PC-3 (cell line): Measurements from ENCODE around the gene LAMTOR3. TPM values are rescaled to one million over a fixed set of nuclear protein-coding genes. Genes with fewer than 3 reads are reported as not detected.

Experiments
- ATAC-seq: fragments of 200-7000 bp; cut with Tn5 transposase; 2 replicates; pipeline ENCODE4 v1.9.1; 2020; ENCODE audit warnings: mild to moderate bottlenecking, moderate library complexity
- Bru-seq: library from RNA; stranded (reverse); fragments of 400-500 nt; gene quantifications from one replicate; lab custom pipeline; 2021; lab: Mats Ljungman, UMichigan
- BruChase-seq, 2 experiments: library from RNA; stranded (reverse); fragments of 400-500 nt; gene quantifications; one replicate each; lab custom pipeline; 2021; lab: Mats Ljungman, UMichigan
- BruUV-seq: library from RNA; stranded (reverse); fragments of 400-500 nt; replicated peaks from 2 replicates; lab custom pipeline; 2021; lab: Mats Ljungman, UMichigan
- CTCF ChIA-PET: fragments of 300-600 bp; sonication (Branson Sonifier 250); formaldehyde crosslinking; loops from one replicate; lab custom pipeline; 2022; ENCODE audit warnings: antibody characterized with exemption; lab: Charles Lee
- POLR2A ChIA-PET: fragments of 300-600 bp; sonication (Branson Sonifier 250); formaldehyde crosslinking; loops from one replicate; lab custom pipeline; 2022; ENCODE audit warnings: antibody characterized with exemption; ENCODE audit not compliant: unreplicated experiment; lab: Charles Lee
- DNase-seq: peaks from one replicate; pipeline ENCODE4 v3.0.0-alpha.2; 2015
- H2AFZ ChIP-seq: fragments of 300-600 bp; sonication (generic); 2 replicates; pipeline ENCODE4 v1.6.0; 2016; ENCODE audit warnings: antibody characterized with exemption, low read length
- H3F3A ChIP-seq: fragments of 300-600 bp; sonication (generic); one replicate; pipeline ENCODE4 v1.6.0; 2017; ENCODE audit warnings: antibody characterized with exemption, low read length, control low read depth, mild to moderate bottlenecking; ENCODE audit not compliant: unreplicated experiment
- H3K27ac ChIP-seq: fragments of 300-600 bp; sonication (generic); 2 replicates; pipeline ENCODE4 v1.5.1; 2016; ENCODE audit warnings: mild to moderate bottlenecking, low read length
- H3K27me3 ChIP-seq: fragments of 300-600 bp; sonication (generic); 2 replicates; pipeline ENCODE4 v1.6.1; 2016; ENCODE audit warnings: low read length, mixed read lengths
- H3K36me3 ChIP-seq: fragments of 300-600 bp; sonication (generic); 2 replicates; pipeline ENCODE4 v1.6.1; 2016; ENCODE audit warnings: low read depth, mixed run types, low read length, mixed read lengths
- H3K4me1 ChIP-seq: fragments of 300-600 bp; sonication (generic); 2 replicates; pipeline ENCODE4 v1.5.1; 2016; ENCODE audit warnings: low read length; ENCODE audit not compliant: insufficient read depth
- H3K4me2 ChIP-seq: fragments of 300-600 bp; sonication (generic); 2 replicates; pipeline ENCODE4 v1.6.0; 2016; ENCODE audit warnings: low read length
- H3K4me3 ChIP-seq: fragments of 300-600 bp; sonication (generic); 2 replicates; pipeline ENCODE4 v1.5.1; 2016; ENCODE audit warnings: mild to moderate bottlenecking, low read length, mixed read lengths
- H3K79me2 ChIP-seq: fragments of 300-600 bp; sonication (generic); 2 replicates; pipeline ENCODE4 v1.6.1; 2017; ENCODE audit warnings: low read length, mixed read lengths
- H3K9ac ChIP-seq: fragments of 300-600 bp; sonication (generic); 2 replicates; pipeline ENCODE4 v1.6.0; 2016; ENCODE audit warnings: mild to moderate bottlenecking, low read length
- H3K9me2 ChIP-seq: fragments of 300-600 bp; sonication (generic); replicated peaks from 2 replicates; pipeline ENCODE4 v1.6.1; 2016; ENCODE audit warnings: mixed run types, low read length, mixed read lengths
- H3K9me3 ChIP-seq: fragments of 300-600 bp; sonication (generic); 2 replicates; pipeline ENCODE4 v1.6.1; 2016; ENCODE audit warnings: low read length, mixed read lengths
- H4K20me1 ChIP-seq: fragments of 300-600 bp; sonication (generic); 2 replicates; pipeline ENCODE4 v1.6.1; 2016; ENCODE audit warnings: low read length, mixed read lengths
- EZH2 ChIP-seq: fragments of 300-600 bp; sonication (generic); IDR thresholded peaks from one replicate; pipeline ENCODE4 v1.6.1; 2017; ENCODE audit warnings: antibody characterized with exemption, mild to moderate bottlenecking, low read length; ENCODE audit not compliant: unreplicated experiment
- EZH2phosphoT487 ChIP-seq: fragments of 300-600 bp; sonication (generic); IDR thresholded peaks from 2 replicates; pipeline ENCODE4 v1.6.1; 2018; ENCODE audit warnings: mild to moderate bottlenecking, antibody characterized with exemption, low read length, borderline replicate concordance
- intact Hi-C: fragments of 100-400 bp; cut with micrococcal nuclease; formaldehyde crosslinking; loops from 2 replicates; pipeline ENCODE4 v1.9.0; 2023
- long read RNA-seq: library from polyadenylated mRNA; unstranded; transcript quantifications from one replicate; pipeline ENCODE4 v2.0.0, GENCODE V29; 2021; ENCODE audit not compliant: unreplicated experiment
- total RNA-seq: library from RNA; depleted of rRNA; stranded (reverse); fragments of >200 nt; gene quantifications from 2 replicates; pipeline ENCODE4 v1.2.3, GENCODE V29; 2014; rRNA removed
- TF ChIP-seq, protein P1 (sequence below): fragments of 300-600 bp; sonication (generic); conservative IDR thresholded peaks from 2 replicates; pipeline ENCODE4 v1.5.1; 2017; ENCODE audit warnings: antibody characterized with exemption, low read depth, mild to moderate bottlenecking, low read length

LAMTOR3 gene, protein sequence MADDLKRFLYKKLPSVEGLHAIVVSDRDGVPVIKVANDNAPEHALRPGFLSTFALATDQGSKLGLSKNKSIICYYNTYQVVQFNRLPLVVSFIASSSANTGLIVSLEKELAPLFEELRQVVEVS
- total RNA-seq (13.5 and 14.0 TPM in 2 replicates), Bru-seq, nascent RNA (percentile 80 among the genes with signal in this experiment), BruChase-seq, experiment 1, labeled RNA remaining after a 6-hour chase (percentile 86 among the genes with signal in this experiment), BruChase-seq, experiment 2, labeled RNA remaining after a 2-hour chase (percentile 82 among the genes with signal in this experiment)
- long read RNA-seq, full-length matches to known transcripts = 47 of 55 reads
- long read RNA-seq, partial matches to known transcripts = 1 of 55 reads
- long read RNA-seq, other reads (novel, unspliced or antisense) = 7 of 55 reads

DNA sequence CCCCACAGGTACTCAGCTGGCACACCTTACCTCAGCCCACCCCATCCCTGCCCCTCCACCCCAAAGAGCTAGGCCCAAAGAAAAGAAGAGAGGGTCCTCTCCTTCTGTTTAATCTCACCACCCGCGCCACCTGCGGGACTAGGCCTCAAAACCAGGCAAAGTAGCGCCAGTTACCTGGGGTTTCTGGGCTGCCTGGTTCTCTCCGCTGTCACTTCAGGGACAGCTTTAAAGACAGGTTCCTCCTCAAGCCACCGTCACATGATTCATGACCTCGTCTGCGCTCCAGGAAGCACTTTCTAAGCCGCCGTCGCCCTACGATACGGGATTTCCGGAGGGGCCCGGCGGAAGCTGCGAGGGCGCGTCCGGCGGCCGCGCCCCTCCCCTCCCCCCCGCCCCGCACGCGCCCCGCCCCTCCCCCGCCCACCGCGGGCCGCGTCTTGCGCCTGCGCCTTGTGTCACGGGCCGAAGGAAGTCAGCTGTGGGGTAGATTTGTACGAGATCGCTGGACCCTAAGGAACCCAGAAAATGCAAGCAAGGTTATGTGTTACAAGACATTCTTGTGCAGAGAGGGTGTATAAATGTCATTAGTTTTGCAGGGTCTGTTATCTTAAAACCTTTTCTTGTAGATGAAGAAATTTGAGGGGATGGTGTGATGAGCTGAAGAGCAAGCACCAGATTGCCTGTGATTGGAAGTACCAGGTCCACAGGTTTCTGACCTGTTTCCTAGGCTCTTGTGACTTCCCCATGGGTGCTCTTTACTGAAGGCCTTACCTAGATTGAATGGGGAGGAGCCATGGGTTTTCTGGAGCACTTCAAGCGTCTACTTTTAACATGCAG is at the start of gene LAMTOR3:
Gene LAMTOR3, minus strand, starts transcription at position 267 of the 837 bp plus-strand sequence. CDS start 464 bp downstream, outside the sequence.
- POLR2A ChIA-PET = interaction anchor here (0.6 to 0.9 kb wide), 6 partner anchors 19 to 331 kb away, joined by 3 to 10 read pairs (median 4); partner anchors contain the start of gene TRMT10A
- BruUV-seq = TSS peak; percentile 92

DNA sequence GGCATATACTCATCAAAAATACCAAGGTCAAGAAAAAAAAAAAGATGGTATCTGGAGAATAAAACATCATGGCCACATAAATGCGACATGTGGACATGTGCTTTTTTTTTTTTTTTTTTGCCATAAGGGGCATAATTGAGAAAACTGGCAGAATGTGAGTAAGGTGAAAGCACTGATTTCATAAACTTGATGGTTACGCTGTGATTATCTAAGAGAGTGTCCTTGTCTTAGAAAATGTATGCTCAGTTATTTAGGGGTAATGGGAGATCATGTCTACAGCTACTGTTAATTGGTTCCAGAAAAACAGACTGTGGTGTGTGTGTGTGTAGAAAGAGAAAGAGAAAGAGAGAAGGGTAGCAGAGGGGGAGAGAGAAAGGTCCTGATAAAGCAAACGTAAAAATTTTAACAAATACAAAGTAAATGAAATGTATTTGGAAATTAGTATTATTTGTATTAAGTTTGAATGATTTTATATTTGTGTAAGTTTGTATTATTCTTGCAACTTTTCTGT is 44.1 kb upstream of the LAMTOR3 start:
- intact Hi-C loops = no loop called here
- CTCF ChIA-PET = no interaction called here
- no TSS peak for BruUV-seq

More for the DNA sequence above, at the start of gene LAMTOR3:
- Histone ChIP-seq H2AFZ (peak within 1 kb of the TSS; percentile 86), H3K27me3 (no peaks in the 10 kb centered on the region), H3K27ac (no peak within 1 kb of the TSS; the same call in 1 of the 2 replicates), H4K20me1 (no peaks in the 10 kb centered on the region), H3K79me2 (peaks cover 42% of the 10 kb centered on the region), H3K4me3 (peak within 1 kb of the TSS; percentile 84), H3K9me3 (no peaks in the 10 kb centered on the region), H3F3A (no peaks in the 10 kb centered on the region), H3K4me2 (peak within 1 kb of the TSS; percentile 94), H3K9ac (peak within 1 kb of the TSS; percentile 86), H3K4me1 (0 out of 2 replicates have a peak, but pooled peaks cover 4% of the 10 kb centered on the region), H3K36me3 (no peaks in the 10 kb centered on the region), H3K9me2 (no peaks in the 10 kb centered on the region)
- ATAC-seq (peak; percentile 99), DNase-seq (peak; percentile 85)
- TF ChIP-seq EZH2phosphoT487 = no peak
- no peak for TF ChIP-seq EZH2
- TF ChIP-seq, protein P1, sequence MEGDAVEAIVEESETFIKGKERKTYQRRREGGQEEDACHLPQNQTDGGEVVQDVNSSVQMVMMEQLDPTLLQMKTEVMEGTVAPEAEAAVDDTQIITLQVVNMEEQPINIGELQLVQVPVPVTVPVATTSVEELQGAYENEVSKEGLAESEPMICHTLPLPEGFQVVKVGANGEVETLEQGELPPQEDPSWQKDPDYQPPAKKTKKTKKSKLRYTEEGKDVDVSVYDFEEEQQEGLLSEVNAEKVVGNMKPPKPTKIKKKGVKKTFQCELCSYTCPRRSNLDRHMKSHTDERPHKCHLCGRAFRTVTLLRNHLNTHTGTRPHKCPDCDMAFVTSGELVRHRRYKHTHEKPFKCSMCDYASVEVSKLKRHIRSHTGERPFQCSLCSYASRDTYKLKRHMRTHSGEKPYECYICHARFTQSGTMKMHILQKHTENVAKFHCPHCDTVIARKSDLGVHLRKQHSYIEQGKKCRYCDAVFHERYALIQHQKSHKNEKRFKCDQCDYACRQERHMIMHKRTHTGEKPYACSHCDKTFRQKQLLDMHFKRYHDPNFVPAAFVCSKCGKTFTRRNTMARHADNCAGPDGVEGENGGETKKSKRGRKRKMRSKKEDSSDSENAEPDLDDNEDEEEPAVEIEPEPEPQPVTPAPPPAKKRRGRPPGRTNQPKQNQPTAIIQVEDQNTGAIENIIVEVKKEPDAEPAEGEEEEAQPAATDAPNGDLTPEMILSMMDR = no peak
- CTCF ChIA-PET = interaction anchor here (0.5 kb wide), 1 partner anchor 9 kb away, joined by 5 read pairs; no protein-coding TSS in a partner anchor
- intact Hi-C loops = no loop called here

More for the DNA sequence above, 44.1 kb upstream of the LAMTOR3 start:
- POLR2A ChIA-PET = no interaction called here
- peaks cover 15% of the 10 kb centered on the region for H3K36me3 ChIP-seq
- H3K79me2 ChIP-seq = peaks cover 71% of the 10 kb centered on the region
- TF ChIP-seq EZH2 = no peak
- TF ChIP-seq, protein P1 = no peak
- no peak for TF ChIP-seq EZH2phosphoT487
- no peak overlapping the region for H3K4me2 ChIP-seq
- H3K27ac ChIP-seq = no peak overlapping the region
- H3K9ac ChIP-seq = no peak overlapping the region
- no peaks in the 10 kb centered on the region for H3K9me2 ChIP-seq
- ATAC-seq (no peak), DNase-seq (no peak)
- no peak overlapping the region for H3K4me3 ChIP-seq
- no peaks in the 10 kb centered on the region for H3F3A ChIP-seq
- H3K27me3 ChIP-seq = no peaks in the 10 kb centered on the region
- H3K4me1 ChIP-seq = no peaks in the 10 kb centered on the region
- H4K20me1 ChIP-seq = no peaks in the 10 kb centered on the region
- H3K9me3 ChIP-seq = peaks cover 4% of the 10 kb centered on the region; the same call in 1 of the 2 replicates
- no peak overlapping the region for H2AFZ ChIP-seq
